Endothelial cell of umbilical vein (primary cell): ENCODE results near the gene RGS7.

Source experiments
- EZH2 ChIP-seq: IDR thresholded peaks from 2 replicates; pipeline ENCODE4 v1.6.1; 2012; ENCODE audit warnings: borderline replicate concordance, low read depth, mild to moderate bottlenecking, moderate library complexity, low read length, inconsistent platforms; ENCODE audit not compliant: severe bottlenecking
- FOS ChIP-seq: IDR thresholded peaks from 2 replicates; pipeline ENCODE4 v1.6.1; 2011; ENCODE audit warnings: mild to moderate bottlenecking, low read length, moderate library complexity, borderline replicate concordance; ENCODE audit not compliant: insufficient read depth
- JUN ChIP-seq: IDR thresholded peaks from 2 replicates; pipeline ENCODE4 v1.6.1; 2011; ENCODE audit warnings: borderline replicate concordance, low read depth; ENCODE audit not compliant: insufficient read length, insufficient read depth
- POLR2A ChIP-seq: IDR thresholded peaks from 2 replicates; pipeline ENCODE4 v1.6.1; 2012; ENCODE audit warnings: low read depth, mild to moderate bottlenecking, control low read depth, low read length
- POLR2AphosphoS5 ChIP-seq: IDR thresholded peaks from 2 replicates; pipeline ENCODE4 v1.6.1; 2012; ENCODE audit warnings: low read depth, mild to moderate bottlenecking, control low read depth, low read length, moderate library complexity; ENCODE audit not compliant: insufficient read depth
- TF ChIP-seq, protein P1 (sequence below), 2 donors: IDR thresholded peaks; 1 replicate in 1 of 2; 2 replicates in 1 of 2; pipeline ENCODE4 v1.5.1; 2011; ENCODE audit warnings: low read length in 2 of 2, mild to moderate bottlenecking in 2 of 2, moderate library complexity in 2 of 2, control low read depth in 1 of 2, inconsistent platforms in 1 of 2, low read depth in 1 of 2; ENCODE audit not compliant: insufficient read depth in 1 of 2; ENCODE audit errors: extremely low read depth in 1 of 2

DNA sequence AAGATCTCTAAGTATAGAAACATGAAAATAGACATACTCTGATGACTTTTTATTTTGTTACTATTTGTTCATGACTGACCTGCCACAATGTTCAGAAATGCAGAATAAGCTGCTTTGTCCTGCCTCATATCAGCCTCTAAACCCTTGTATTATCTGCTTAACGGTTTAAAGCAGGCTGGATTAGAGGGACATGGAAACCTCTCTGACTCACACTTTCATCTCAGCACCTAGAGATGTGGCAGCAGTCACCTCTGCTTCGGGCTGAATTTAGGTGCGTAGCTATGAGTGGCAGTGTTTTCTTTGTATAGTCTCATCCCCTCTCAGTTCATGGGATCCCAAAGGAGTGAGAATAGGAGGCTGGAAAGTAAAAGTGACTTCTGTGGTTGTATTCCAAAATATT lies 255.4 kb downstream of the RGS7 start:
- TF ChIP-seq, protein P1, sequence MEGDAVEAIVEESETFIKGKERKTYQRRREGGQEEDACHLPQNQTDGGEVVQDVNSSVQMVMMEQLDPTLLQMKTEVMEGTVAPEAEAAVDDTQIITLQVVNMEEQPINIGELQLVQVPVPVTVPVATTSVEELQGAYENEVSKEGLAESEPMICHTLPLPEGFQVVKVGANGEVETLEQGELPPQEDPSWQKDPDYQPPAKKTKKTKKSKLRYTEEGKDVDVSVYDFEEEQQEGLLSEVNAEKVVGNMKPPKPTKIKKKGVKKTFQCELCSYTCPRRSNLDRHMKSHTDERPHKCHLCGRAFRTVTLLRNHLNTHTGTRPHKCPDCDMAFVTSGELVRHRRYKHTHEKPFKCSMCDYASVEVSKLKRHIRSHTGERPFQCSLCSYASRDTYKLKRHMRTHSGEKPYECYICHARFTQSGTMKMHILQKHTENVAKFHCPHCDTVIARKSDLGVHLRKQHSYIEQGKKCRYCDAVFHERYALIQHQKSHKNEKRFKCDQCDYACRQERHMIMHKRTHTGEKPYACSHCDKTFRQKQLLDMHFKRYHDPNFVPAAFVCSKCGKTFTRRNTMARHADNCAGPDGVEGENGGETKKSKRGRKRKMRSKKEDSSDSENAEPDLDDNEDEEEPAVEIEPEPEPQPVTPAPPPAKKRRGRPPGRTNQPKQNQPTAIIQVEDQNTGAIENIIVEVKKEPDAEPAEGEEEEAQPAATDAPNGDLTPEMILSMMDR (IDR thresholded peaks at IDR 0.05; ENCODE audit: extremely low read depth in 1 of 2, insufficient read depth in 1 of 2, low read depth in 1 of 2, low read length in 2 of 2): no peak
- TF ChIP-seq POLR2A (no peak), JUN (no peak), EZH2 (no peak), POLR2AphosphoS5 (no peak), FOS (no peak)
